OCI-LY1 (cell line): ENCODE data around the gene SDC4.

Experiments used
- CTCF ChIP-seq: fragments of 200-600 bp; sonication (generic), shearing (Covaris generic); IDR thresholded peaks from 2 replicates; pipeline ENCODE4 v1.5.1; 2017; ENCODE audit warnings: mild to moderate bottlenecking, antibody characterized with exemption, low read length, moderate library complexity, mixed read lengths
- EZH2 ChIP-seq: fragments of 200-600 bp; sonication (generic), shearing (Covaris generic); IDR thresholded peaks from 2 replicates; pipeline ENCODE4 v1.8.0; 2017; ENCODE audit warnings: borderline replicate concordance, mixed run types, mild to moderate bottlenecking, antibody characterized with exemption, low read length, moderate library complexity, mixed read lengths

- TF ChIP-seq CTCF (no peak), EZH2 (no peak)
Measured at GRCh38 chr20:45288376-45288775, 59.8 kb downstream of the SDC4 start.
